Measurements from ENCODE around the gene ZFP57. TPM values are rescaled to one million over a fixed set of nuclear protein-coding genes. Genes with fewer than 3 reads are reported as not detected.

The ZFP57 gene
- total and polyA plus RNA-seq, 10 of the 15 experiments (the other 5 are each of a cell fraction or from before 2014, with no cell fraction given), result not detected

DNA sequence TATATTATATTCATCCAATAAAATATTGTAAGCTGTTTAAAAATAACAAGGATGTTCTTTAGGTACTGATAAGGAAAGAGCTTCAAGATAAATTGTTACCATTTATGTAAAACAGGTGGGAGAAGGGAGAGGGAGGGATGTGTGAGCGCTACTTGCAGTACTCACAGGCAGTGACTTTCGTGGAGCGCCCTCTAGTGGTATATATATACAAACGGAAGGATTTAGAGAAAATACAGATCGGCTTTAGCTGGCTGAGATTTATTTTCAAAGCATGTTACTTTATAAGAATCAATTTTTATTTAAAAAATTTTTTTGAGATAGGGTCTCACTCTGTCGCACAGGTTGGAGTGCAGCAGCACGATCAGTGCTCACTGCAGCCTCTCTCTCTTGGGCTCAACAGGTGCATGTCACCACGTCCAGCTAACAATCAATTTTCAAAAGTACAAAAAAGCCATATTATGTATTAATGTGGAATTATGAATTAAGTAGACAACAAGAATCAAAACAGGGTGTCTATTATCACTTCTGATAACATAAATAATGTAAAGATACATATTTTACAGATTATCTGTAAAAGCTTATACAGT lies 27.4 kb downstream of the ZFP57 start:
- DNase-seq (ENCODE audit: low read depth, low spot score) (no peak), ATAC-seq (peak; percentile 22; the same call in 1 of the 3 replicates), FAIRE-seq (no peak)
- TF ChIP-seq, protein P1, sequence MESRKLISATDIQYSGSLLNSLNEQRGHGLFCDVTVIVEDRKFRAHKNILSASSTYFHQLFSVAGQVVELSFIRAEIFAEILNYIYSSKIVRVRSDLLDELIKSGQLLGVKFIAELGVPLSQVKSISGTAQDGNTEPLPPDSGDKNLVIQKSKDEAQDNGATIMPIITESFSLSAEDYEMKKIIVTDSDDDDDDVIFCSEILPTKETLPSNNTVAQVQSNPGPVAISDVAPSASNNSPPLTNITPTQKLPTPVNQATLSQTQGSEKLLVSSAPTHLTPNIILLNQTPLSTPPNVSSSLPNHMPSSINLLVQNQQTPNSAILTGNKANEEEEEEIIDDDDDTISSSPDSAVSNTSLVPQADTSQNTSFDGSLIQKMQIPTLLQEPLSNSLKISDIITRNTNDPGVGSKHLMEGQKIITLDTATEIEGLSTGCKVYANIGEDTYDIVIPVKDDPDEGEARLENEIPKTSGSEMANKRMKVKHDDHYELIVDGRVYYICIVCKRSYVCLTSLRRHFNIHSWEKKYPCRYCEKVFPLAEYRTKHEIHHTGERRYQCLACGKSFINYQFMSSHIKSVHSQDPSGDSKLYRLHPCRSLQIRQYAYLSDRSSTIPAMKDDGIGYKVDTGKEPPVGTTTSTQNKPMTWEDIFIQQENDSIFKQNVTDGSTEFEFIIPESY (IDR thresholded peaks at IDR 0.05), result no peak
- TF ChIP-seq STAT1 (conservative IDR thresholded peaks at IDR 0.05) (no peak), CBX5 (IDR thresholded peaks at IDR 0.05; ENCODE audit: low read depth) (no peak), CREM (IDR thresholded peaks at IDR 0.05; ENCODE audit: low read depth) (no peak), JUNB (IDR thresholded peaks at IDR 0.05) (no peak), ATF7 (IDR thresholded peaks at IDR 0.05; ENCODE audit: low read depth) (no peak), CBX3 (IDR thresholded peaks at IDR 0.05; ENCODE audit: borderline replicate concordance, low read depth) (no peak), NR2C1 (IDR thresholded peaks at IDR 0.05) (no peak), IKZF1 (conservative IDR thresholded peaks at IDR 0.05) (no peak), EGR1 (IDR thresholded peaks at IDR 0.05; ENCODE audit: borderline replicate concordance in 1 of 2, low read depth in 2 of 2, low read length in 2 of 2) (no peak), MYC (IDR thresholded peaks at IDR 0.05; ENCODE audit: insufficient read depth, insufficient read length, insufficient replicate concordance, low read length, severe bottlenecking) (no peak), RAD21 (IDR thresholded peaks at IDR 0.05; ENCODE audit: insufficient read depth, low read depth, low read length) (peak; percentile 31; the same call in 1 of the 2 replicates)
- TF ChIP-seq, protein P2, sequence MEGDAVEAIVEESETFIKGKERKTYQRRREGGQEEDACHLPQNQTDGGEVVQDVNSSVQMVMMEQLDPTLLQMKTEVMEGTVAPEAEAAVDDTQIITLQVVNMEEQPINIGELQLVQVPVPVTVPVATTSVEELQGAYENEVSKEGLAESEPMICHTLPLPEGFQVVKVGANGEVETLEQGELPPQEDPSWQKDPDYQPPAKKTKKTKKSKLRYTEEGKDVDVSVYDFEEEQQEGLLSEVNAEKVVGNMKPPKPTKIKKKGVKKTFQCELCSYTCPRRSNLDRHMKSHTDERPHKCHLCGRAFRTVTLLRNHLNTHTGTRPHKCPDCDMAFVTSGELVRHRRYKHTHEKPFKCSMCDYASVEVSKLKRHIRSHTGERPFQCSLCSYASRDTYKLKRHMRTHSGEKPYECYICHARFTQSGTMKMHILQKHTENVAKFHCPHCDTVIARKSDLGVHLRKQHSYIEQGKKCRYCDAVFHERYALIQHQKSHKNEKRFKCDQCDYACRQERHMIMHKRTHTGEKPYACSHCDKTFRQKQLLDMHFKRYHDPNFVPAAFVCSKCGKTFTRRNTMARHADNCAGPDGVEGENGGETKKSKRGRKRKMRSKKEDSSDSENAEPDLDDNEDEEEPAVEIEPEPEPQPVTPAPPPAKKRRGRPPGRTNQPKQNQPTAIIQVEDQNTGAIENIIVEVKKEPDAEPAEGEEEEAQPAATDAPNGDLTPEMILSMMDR (IDR thresholded peaks at IDR 0.05 in 2 of 3, conservative IDR thresholded peaks at IDR 0.05 in 1 of 3; ENCODE audit: control insufficient read depth in 2 of 3, extremely low read depth in 1 of 3, insufficient read depth in 1 of 3, low read depth in 3 of 3, low read length in 3 of 3), result peak; percentile 62 to 74 (median 63)
- TF ChIP-seq, protein P3, sequence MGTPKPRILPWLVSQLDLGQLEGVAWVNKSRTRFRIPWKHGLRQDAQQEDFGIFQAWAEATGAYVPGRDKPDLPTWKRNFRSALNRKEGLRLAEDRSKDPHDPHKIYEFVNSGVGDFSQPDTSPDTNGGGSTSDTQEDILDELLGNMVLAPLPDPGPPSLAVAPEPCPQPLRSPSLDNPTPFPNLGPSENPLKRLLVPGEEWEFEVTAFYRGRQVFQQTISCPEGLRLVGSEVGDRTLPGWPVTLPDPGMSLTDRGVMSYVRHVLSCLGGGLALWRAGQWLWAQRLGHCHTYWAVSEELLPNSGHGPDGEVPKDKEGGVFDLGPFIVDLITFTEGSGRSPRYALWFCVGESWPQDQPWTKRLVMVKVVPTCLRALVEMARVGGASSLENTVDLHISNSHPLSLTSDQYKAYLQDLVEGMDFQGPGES (IDR thresholded peaks at IDR 0.05), result no peak
- TF ChIP-seq, protein P4, sequence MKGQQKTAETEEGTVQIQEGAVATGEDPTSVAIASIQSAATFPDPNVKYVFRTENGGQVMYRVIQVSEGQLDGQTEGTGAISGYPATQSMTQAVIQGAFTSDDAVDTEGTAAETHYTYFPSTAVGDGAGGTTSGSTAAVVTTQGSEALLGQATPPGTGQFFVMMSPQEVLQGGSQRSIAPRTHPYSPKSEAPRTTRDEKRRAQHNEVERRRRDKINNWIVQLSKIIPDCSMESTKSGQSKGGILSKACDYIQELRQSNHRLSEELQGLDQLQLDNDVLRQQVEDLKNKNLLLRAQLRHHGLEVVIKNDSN (IDR thresholded peaks at IDR 0.05; ENCODE audit: borderline replicate concordance, extremely low read length, insufficient read depth, low read depth, low read length), result no peak
- TF ChIP-seq, protein P5, sequence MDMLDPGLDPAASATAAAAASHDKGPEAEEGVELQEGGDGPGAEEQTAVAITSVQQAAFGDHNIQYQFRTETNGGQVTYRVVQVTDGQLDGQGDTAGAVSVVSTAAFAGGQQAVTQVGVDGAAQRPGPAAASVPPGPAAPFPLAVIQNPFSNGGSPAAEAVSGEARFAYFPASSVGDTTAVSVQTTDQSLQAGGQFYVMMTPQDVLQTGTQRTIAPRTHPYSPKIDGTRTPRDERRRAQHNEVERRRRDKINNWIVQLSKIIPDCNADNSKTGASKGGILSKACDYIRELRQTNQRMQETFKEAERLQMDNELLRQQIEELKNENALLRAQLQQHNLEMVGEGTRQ (IDR thresholded peaks at IDR 0.05; ENCODE audit: borderline replicate concordance, low read depth, low read length), result no peak
- Histone ChIP-seq H3K9me3 (replicated peaks; ENCODE audit: control insufficient read depth, insufficient read depth, low read length) (no peaks in the 10 kb centered on the region), H3K4me3 (no peak overlapping the region), H4K20me1 (ENCODE audit: control insufficient read depth, insufficient read depth) (no peaks in the 10 kb centered on the region), H3K4me2 (ENCODE audit: control insufficient read depth, insufficient read depth) (no peak overlapping the region), H3K79me2 (ENCODE audit: control insufficient read depth, insufficient read depth, low read length) (no peaks in the 10 kb centered on the region), H3K9ac (ENCODE audit: control insufficient read depth, insufficient read depth, low read length) (no peak overlapping the region), H3K4me1 (ENCODE audit: control insufficient read depth, insufficient read depth, low read length) (peaks cover 17% of the 10 kb centered on the region), H3K27me3 (replicated peaks in 1 of 2; ENCODE audit: control insufficient read depth in 2 of 2, insufficient read depth in 2 of 2, low read length in 1 of 2) (no peaks in the 10 kb centered on the region), H2AFZ (ENCODE audit: control insufficient read depth, low read depth, low read length) (no peak overlapping the region), H3K27ac (ENCODE audit: control insufficient read depth, insufficient read depth) (no peak overlapping the region), H3K36me3 (ENCODE audit: control insufficient read depth in 2 of 2, insufficient read depth in 2 of 2, low read length in 1 of 2) (no peaks in the 10 kb centered on the region)
- 15% methylated on average over 8 of the region's 8 CpGs for WGBS (ENCODE audit: insufficient coverage, insufficient replicate concordance, low lambda C conversion rate, missing lambda C conversion rate)
- no TSS peak for BruUV-seq (replicated peaks)
- in situ Hi-C loops (cut with MboI) (no loop called here), intact Hi-C loops (cut with micrococcal nuclease; ENCODE audit: unreplicated experiment) (loop anchor here (10.0 kb wide), 1 partner anchor 101 kb away; no protein-coding TSS in a partner anchor)
- ChIA-PET RAD21 (ENCODE audit: unreplicated experiment) (interaction anchor here (1.1 to 2.6 kb wide), 6 partner anchors 11 to 277 kb away, joined by 4 to 9 read pairs (median 6); no protein-coding TSS in a partner anchor), SMC1A (ENCODE audit: uncharacterized antibody, unreplicated experiment) (interaction anchor here (0.6 to 2.5 kb wide), 22 partner anchors 9 to 816 kb away, joined by 3 to 14 read pairs (median 4); no protein-coding TSS in a partner anchor), POLR2A (interaction anchor here (0.7 to 0.9 kb wide), 2 partner anchors 69 to 105 kb away, joined by 3 read pairs; no protein-coding TSS in a partner anchor), CTCF (interaction anchor here (0.6 to 9.9 kb wide), 72 partner anchors 8 to 1075 kb away, joined by 3 to 113 read pairs (median 4); partner anchors contain the start of genes GABBR1, OR12D3 and UBD)
